Glutamatergic neuron (in vitro differentiated cells): Measurements from ENCODE around the gene COMMD3. TPM values are rescaled to one million over a fixed set of nuclear protein-coding genes. Genes with fewer than 3 reads are reported as not detected.

ENCODE experiments used
- DNase-seq: peaks from one replicate; pipeline ENCODE4 v3.0.0; 2022
- H3K27ac Mint-ChIP-seq: one replicate; pipeline ENCODE4 v1.8.0; 2020; ENCODE audit warnings: mild to moderate bottlenecking, mixed read lengths, inconsistent platforms; ENCODE audit not compliant: unreplicated experiment
- H3K27me3 Mint-ChIP-seq: one replicate; pipeline ENCODE4 v1.8.0; 2020; ENCODE audit warnings: mild to moderate bottlenecking, moderate library complexity, mixed read lengths, inconsistent platforms; ENCODE audit not compliant: unreplicated experiment
- H3K36me3 Mint-ChIP-seq: one replicate; pipeline ENCODE4 v1.8.0; 2020; ENCODE audit warnings: mild to moderate bottlenecking, mixed read lengths, inconsistent platforms; ENCODE audit not compliant: unreplicated experiment
- H3K4me1 Mint-ChIP-seq: one replicate; pipeline ENCODE4 v1.8.0; 2020; ENCODE audit warnings: mild to moderate bottlenecking, low read depth, mixed read lengths, inconsistent platforms; ENCODE audit not compliant: unreplicated experiment
- H3K4me3 Mint-ChIP-seq: one replicate; pipeline ENCODE4 v1.8.0; 2020; ENCODE audit warnings: mild to moderate bottlenecking, mixed read lengths, inconsistent platforms; ENCODE audit not compliant: unreplicated experiment
- H3K9me3 Mint-ChIP-seq: one replicate; pipeline ENCODE4 v1.8.0; 2020; ENCODE audit warnings: mild to moderate bottlenecking, moderate library complexity, mixed read lengths, inconsistent platforms; ENCODE audit not compliant: unreplicated experiment
- total RNA-seq: library from RNA; stranded (reverse); fragmentation: NEBNext Ultra II Directional; extraction: Animal tissue kit (Norgen Biotek cat#: 25700); gene quantifications from one replicate; pipeline ENCODE4 v1.2.1, GENCODE V29; 2021; ENCODE audit not compliant: unreplicated experiment
- TF ChIP-seq, protein P1 (sequence below): fragments of 200-600 bp; sonication (generic); IDR thresholded peaks from one replicate; pipeline ENCODE4 v1.5.0; 2021; ENCODE audit not compliant: partially characterized antibody, unreplicated experiment

Gene COMMD3
- total RNA-seq, 1 donor from 2014 or later, result 31.7 TPM

DNA sequence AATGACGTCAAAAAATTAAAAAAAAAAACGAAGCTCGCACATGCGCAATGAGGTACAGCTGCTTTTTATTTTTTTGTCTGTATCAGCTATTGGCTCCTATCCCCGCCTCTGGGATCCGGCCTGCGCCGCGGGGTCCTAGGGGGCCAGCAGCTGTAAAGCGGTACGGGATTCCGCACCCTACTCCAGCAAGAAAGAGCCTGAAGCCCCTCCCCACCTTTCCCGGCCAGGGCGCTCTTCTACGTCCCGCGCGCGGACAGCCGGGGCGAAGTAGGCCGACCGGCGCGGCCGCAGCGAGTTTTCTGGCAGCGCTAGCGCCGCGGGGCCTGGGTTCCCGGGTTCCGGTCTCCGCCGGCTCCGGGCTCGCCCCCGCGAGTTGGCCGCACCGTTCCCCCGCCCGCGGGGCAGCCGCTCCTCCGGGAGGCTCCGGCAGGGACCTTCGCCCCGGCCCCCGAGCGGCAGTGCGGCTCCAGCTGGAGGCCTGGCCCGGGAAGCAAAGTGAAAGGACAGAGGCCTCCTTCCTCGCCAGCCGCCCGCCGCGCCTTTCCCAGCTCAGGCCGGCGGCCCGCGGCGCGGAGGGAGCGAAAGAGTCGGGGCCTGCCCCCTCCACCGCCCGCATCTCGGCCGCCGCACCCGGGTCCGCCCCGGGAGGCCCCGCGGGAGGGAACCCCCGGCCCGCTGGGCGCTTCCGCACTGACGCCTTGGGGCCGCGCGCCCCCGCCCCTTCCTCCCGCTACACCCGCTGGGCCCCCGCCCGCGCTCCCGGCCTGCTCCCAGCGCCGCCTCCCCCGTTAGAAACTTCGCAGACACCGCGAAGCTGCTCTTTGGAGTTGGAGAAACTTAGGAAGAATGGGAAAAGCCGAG, 24.4 kb downstream of the COMMD3 start:
- DNase-seq, result peak; percentile 61
- Mint-ChIP-seq H3K4me1 (peaks cover 1% of the 10 kb centered on the region), H3K27ac (no peak overlapping the region), H3K36me3 (peaks cover 4% of the 10 kb centered on the region), H3K27me3 (peaks cover 24% of the 10 kb centered on the region), H3K4me3 (peak overlapping the region; percentile 89), H3K9me3 (peaks cover 10% of the 10 kb centered on the region)
- TF ChIP-seq, protein P1, sequence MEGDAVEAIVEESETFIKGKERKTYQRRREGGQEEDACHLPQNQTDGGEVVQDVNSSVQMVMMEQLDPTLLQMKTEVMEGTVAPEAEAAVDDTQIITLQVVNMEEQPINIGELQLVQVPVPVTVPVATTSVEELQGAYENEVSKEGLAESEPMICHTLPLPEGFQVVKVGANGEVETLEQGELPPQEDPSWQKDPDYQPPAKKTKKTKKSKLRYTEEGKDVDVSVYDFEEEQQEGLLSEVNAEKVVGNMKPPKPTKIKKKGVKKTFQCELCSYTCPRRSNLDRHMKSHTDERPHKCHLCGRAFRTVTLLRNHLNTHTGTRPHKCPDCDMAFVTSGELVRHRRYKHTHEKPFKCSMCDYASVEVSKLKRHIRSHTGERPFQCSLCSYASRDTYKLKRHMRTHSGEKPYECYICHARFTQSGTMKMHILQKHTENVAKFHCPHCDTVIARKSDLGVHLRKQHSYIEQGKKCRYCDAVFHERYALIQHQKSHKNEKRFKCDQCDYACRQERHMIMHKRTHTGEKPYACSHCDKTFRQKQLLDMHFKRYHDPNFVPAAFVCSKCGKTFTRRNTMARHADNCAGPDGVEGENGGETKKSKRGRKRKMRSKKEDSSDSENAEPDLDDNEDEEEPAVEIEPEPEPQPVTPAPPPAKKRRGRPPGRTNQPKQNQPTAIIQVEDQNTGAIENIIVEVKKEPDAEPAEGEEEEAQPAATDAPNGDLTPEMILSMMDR, result no peak

DNA sequence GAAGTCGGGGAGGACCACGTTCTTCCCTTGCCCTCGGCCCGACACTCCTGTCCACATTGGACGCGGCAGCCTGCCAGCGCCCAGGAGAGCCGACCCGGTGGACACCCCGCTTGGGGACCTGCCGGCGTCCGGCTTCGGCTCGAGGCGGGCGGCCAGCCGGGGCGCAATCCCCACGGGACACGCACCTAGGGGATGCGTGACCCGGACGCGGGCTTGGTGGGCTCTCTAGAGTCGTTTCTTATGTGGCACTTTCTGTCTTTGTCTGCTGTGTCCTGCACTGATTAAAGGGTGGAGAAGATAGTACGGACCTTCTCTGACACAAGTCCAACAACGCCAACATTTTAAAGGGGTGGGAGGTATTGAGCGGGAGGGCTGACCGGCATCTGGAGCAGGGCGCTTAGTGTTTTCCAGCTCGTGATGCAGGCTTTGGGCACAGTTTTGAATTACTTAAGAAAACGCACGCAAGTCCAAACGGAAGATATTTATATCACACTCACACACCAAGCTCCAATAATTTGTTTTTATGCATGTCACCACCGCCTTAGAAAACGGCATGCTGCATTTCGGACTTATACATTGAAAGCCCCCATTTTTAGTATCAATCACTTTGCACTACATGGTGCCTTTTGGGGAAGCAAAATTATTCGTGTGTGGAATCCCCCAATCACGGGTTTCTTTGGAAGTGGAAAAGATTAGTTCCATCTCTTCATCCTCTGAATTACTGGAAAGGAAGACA, 25.2 kb downstream of the COMMD3 start:
- Mint-ChIP-seq H3K9me3 (peaks cover 10% of the 10 kb centered on the region), H3K4me1 (peaks cover 1% of the 10 kb centered on the region), H3K4me3 (peak overlapping the region; percentile 76), H3K27ac (no peak overlapping the region), H3K36me3 (peaks cover 4% of the 10 kb centered on the region), H3K27me3 (peaks cover 26% of the 10 kb centered on the region)
- TF ChIP-seq, protein P1, result no peak
- peak; percentile 37 for DNase-seq

DNA sequence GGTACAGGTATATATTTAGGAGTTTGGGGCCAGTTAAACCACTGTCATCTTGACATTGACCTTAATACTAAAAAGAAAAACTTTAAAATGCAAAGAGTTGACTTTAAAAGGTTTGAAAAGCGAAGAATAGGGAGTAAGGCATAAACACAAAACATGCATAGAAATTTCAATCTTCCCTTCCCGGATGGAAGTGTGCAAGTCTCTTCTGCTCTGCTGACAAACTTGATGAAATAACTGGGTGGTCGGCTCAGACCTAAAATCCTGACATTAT, 25.7 kb downstream of the COMMD3 start:
- DNase-seq, result no peak
- Mint-ChIP-seq H3K9me3 (peaks cover 11% of the 10 kb centered on the region), H3K4me1 (peaks cover 1% of the 10 kb centered on the region), H3K4me3 (no peak overlapping the region), H3K27me3 (peaks cover 25% of the 10 kb centered on the region), H3K36me3 (peaks cover 4% of the 10 kb centered on the region), H3K27ac (no peak overlapping the region)
- TF ChIP-seq, protein P1, result no peak

DNA sequence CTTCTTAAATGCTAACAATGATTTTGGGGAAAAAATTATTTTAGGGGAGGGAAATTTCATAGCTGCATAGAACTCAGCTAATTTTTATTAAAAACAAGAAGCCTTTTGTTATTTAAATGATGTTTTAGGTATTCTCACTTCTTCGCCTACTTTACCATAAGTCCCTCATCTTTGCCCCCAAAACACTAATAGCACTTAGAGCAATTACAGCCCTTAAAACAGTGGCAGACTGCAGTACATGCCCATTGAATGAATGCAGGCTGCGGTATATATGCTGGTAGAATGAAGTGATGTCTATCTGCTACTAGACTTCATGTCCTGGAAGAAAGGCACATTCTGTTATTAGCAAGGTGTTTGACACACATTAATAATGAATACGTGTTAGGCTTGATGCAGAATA, 26.2 kb downstream of the COMMD3 start:
- H3K9me3 Mint-ChIP-seq, result peaks cover 10% of the 10 kb centered on the region
- no peak overlapping the region for H3K27ac Mint-ChIP-seq
- peaks cover under 1% of the 10 kb centered on the region for H3K4me1 Mint-ChIP-seq
- H3K27me3 Mint-ChIP-seq, result peaks cover 20% of the 10 kb centered on the region
- H3K4me3 Mint-ChIP-seq, result no peak overlapping the region
- TF ChIP-seq, protein P1, result no peak
- H3K36me3 Mint-ChIP-seq, result peaks cover 4% of the 10 kb centered on the region
- no peak for DNase-seq

DNA sequence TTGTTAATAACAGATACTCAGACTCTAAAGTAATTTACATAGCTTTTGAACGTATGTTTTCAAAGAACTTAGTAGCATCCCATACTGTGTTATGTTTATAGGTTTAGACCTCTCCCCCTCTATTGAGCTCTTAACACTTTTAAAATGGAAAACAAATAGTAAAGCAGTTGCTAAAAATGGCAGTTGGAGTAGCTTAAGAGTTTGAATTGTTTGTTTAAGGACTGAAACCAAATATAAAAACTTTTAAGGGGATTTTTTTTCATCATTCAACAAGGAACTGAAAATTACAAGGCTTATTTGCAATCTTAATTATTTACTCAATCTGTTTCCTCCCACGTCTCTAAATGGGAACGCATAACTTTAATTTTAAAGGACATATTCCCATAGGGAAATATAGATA, 27.5 kb downstream of the COMMD3 start:
- Mint-ChIP-seq H3K36me3 (peaks cover 4% of the 10 kb centered on the region), H3K4me1 (no peaks in the 10 kb centered on the region), H3K4me3 (no peak overlapping the region), H3K27ac (no peak overlapping the region), H3K9me3 (peaks cover 9% of the 10 kb centered on the region), H3K27me3 (peaks cover 16% of the 10 kb centered on the region)
- TF ChIP-seq, protein P1, result no peak
- no peak for DNase-seq
